Kidney tubule cell (primary cell): Measurements from ENCODE around the gene NOTCH4.
"Not testable (repeated sequence)": the region's sequence is repeated elsewhere in the genome, so short reads cannot be mapped to it uniquely, and the experiment has no call there.

Experiments used
- DNase-seq: peaks from one replicate; pipeline ENCODE4 v3.0.0-alpha.2; 2018; ENCODE audit warnings: low spot score

The NOTCH4 gene

GRCh38 chr6:32223258-32224235 lies at the start of gene NOTCH4:
Gene NOTCH4, minus strand, starts transcription at chr6:32224067. Its CDS starts 139 bp downstream, at chr6:32223928.
- DNase-seq = no peak

GRCh38 chr6:32271429-32271828 lies 47.6 kb upstream of the NOTCH4 start:
- DNase-seq = no peak

GRCh38 chr6:32268459-32268858 lies 44.6 kb upstream of the NOTCH4 start:
- DNase-seq = not testable (repeated sequence)

GRCh38 chr6:32267035-32267434 lies 43.2 kb upstream of the NOTCH4 start:
- DNase-seq = no peak

- DNase-seq = not testable (repeated sequence)
Observed at GRCh38 chr6:32257262-32257661, 33.4 kb upstream of the NOTCH4 start.

- peak; percentile 93 for DNase-seq
Observed at GRCh38 chr6:32255199-32256153, 31.6 kb upstream of the NOTCH4 start.

- DNase-seq = no peak
Observed at GRCh38 chr6:32254761-32255198, 30.9 kb upstream of the NOTCH4 start.

- DNase-seq = peak; percentile 78
Observed at GRCh38 chr6:32252331-32253009, 28.6 kb upstream of the NOTCH4 start.

GRCh38 chr6:32249262-32249661 lies 25.4 kb upstream of the NOTCH4 start:
- no peak for DNase-seq

- DNase-seq = no peak
Observed at GRCh38 chr6:32247401-32247800, 23.5 kb upstream of the NOTCH4 start.

- DNase-seq = peak; percentile 68
Observed at GRCh38 chr6:32244946-32245398, 21.1 kb upstream of the NOTCH4 start.

- no peak for DNase-seq
Observed at GRCh38 chr6:32244270-32244669, 20.4 kb upstream of the NOTCH4 start.

GRCh38 chr6:32242318-32242813 lies 18.5 kb upstream of the NOTCH4 start:
- not testable (repeated sequence) for DNase-seq

- DNase-seq = no peak
Observed at GRCh38 chr6:32240686-32241085, 16.8 kb upstream of the NOTCH4 start.

GRCh38 chr6:32239462-32239861 lies 15.6 kb upstream of the NOTCH4 start:
- DNase-seq = no peak

GRCh38 chr6:32234934-32235333 lies 11.1 kb upstream of the NOTCH4 start:
- DNase-seq = no peak

GRCh38 chr6:32226434-32226833 lies 2.6 kb upstream of the NOTCH4 start:
- DNase-seq = no peak

GRCh38 chr6:32224696-32225095 lies 829 bp upstream of the NOTCH4 start:
- no peak for DNase-seq

- no peak for DNase-seq
Observed at GRCh38 chr6:32222333-32223230, 1.3 kb downstream of the NOTCH4 start.

GRCh38 chr6:32220021-32220420 lies 3.8 kb downstream of the NOTCH4 start:
- DNase-seq = no peak
